Measurements from ENCODE around the gene ZSWIM1.

Gene ZSWIM1

DNA sequence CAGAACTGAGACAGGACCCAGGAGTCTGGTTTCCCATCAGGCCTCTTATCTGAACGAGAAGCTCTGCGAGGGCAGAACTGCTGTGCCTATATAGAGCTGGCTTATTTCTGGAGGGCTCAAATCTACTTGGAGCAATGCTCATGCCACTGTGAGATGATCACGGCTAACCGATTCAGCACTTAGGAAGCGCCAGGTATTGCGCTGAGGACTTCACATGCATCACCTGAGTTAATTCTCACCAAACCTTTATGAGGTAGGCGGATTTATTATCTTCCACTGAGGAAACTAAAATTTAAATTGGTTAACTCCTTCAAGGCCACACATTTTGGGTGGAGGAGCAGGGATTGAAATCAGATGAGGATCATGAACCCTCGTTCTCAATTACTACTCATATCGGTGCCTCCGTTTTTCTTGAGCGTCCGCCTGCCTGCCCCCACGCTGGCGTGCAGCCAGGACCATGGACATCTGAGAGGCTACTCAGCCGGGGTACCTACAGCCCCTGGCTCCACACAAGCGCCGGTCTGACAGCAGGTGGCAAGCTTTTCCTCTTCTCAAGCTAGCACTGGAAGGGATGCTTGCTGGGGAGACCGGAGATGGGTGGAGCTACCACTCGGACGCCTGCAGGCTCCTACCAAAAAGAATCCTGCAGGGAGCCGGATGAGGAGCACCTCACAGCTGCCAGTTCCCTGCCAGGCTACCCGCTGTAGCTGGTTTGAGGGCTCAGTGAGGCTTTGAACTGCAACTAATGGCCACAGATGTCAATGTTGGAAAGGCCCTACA, 52.4 kb downstream of the ZSWIM1 start:
- TF ChIP-seq POLR2A (IDR thresholded peaks at IDR 0.05; ENCODE audit: low read length) (no peak), GATA1 (IDR thresholded peaks at IDR 0.05; ENCODE audit: low read depth, low read length) (no peak)
- peak; percentile 68 to 73 for DNase-seq

DNA sequence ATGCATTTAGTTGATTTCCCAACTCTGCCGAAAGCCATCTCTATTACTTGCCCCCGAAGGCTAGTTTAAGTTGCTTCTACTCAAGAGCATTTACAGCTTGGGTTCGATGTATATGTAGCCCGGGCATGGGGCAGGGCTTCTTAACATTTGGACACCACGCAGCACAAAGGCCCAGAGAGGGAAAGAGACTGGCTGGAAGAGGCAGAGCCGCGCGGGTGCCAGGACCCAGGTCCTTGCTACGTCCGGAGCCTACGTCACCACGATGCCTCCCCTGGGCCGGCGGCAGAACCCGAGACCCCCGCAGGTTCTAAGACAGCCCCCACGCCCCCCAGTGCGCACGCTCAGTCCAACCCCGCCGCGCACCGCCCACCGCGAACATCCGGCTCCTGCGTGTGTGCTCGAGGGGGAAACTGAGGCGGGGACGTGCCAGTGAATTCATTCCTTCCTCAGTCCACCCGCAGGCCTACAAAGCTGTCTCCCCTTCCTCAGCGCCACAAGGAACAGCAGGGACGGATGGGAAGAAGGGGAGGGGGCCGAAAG, 53.1 kb downstream of the ZSWIM1 start:
- TF ChIP-seq GATA1 (IDR thresholded peaks at IDR 0.05; ENCODE audit: low read depth, low read length) (no peak), POLR2A (IDR thresholded peaks at IDR 0.05; ENCODE audit: low read length) (no peak)
- peak; percentile 76 to 82 for DNase-seq
